ENCODE measurements around the gene FAM120B.
"Not testable (repeated sequence)": the region's sequence is repeated elsewhere in the genome, so short reads cannot be mapped to it uniquely, and the experiment has no call there.

The FAM120B gene

DNA sequence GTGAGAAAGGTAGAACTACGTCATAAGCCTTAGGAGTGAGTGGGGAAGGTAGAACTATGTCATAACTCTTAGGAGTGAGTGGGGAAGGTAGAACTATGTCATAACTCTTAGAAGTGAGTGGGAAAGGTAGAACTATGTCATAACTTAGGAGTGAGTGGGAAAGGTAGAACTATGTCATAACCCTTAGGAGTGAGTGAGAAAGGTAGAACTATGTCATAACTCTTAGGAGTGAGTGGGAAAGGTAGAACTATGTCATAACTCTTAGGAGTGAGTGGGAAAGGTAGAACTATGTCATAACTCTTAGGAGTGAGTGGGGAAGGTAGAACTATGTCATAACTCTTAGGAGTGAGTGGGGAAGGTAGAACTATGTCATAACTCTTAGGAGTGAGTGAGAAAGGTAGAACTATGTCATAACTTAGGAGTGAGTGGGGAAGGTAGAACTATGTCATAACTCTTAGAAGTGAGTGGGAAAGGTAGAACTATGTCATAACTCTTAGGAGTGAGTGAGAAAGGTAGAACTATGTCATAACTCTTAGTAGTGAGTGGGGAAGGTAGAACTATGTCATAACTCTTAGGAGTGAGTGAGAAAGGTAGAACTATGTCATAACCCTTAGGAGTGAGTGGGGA, 92.3 kb downstream of the FAM120B start:
- DNase-seq: not testable (repeated sequence)

DNA sequence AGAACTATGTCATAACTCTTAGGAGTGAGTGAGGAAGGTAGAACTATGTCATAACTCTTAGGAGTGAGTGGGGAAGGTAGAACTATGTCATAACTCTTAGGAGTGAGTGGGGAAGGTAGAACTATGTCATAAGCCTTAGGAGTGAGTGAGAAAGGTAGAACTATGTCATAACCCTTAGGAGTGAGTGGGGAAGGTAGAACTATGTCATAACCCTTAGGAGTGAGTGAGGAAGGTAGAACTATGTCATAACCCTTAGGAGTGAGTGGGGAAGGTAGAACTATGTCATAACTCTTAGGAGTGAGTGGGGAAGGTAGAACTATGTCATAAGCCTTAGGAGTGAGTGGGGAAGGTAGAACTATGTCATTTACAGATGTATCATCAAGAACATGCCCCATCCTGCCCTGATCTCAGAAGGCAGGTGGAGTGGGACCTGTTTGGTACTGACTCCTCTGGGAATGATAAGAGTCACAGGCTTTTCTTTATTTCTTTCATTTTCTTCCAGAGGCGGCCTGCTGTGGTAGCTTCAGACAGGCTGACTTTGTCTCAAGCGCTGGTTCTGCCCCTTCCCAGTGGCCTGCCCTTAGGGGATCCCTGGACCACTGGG, 93.5 kb downstream of the FAM120B start:
- not testable (repeated sequence) for DNase-seq

DNA sequence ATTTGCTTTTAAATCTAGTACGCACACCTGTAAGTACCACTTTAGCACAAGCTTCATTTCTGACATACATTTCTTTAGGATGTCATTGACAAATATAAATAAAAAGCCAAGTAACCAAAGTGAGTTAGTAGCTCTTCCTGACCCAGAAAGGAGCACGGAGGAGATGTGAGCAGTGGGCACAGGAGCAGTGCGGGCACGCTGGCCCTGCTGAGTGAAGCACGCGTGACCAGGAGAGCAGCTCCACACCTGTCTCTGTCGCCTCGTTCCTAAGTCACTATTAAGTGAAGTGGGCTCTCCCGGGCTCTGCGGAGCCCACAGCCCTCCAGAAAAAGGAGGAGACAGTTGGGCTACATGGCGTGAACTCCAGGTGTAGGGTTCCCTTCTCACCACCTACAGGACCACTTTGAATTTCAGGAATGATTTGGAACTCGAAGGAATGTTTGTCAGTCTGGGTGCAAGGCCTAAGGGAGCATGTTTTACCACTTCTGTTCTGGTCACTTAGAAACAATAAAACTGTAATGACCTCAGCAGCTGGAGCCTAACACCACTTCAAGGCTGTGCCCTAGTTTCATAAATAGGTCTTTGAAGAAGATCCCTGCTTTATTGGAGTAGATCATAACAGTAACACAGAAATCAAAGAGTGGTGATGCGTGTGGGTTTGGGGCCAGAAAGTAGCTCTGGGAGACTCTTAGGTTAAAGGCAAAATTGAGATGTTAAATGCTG, 95.9 kb downstream of the FAM120B start:
- no peak for DNase-seq

DNA sequence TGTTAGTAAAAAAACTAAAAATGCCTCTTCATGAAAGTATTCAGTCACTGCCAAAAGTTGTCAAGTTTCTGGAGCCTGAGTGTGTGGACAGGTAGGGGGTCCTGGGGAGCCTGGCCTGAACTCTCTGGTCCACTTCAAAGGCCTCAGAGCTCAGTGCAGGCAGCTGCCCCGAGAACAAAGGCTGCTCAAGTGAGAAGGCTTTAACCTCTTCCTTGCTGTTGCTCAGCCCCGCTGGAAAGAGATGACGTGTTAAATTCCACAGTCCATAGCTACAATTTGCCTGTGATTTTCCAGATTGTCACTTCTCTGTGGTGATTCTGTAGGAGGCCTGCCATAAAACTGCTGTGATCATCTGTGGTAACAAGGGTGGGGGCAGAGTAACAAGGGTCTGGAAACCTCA, 96.9 kb downstream of the FAM120B start:
- no peak for DNase-seq

DNA sequence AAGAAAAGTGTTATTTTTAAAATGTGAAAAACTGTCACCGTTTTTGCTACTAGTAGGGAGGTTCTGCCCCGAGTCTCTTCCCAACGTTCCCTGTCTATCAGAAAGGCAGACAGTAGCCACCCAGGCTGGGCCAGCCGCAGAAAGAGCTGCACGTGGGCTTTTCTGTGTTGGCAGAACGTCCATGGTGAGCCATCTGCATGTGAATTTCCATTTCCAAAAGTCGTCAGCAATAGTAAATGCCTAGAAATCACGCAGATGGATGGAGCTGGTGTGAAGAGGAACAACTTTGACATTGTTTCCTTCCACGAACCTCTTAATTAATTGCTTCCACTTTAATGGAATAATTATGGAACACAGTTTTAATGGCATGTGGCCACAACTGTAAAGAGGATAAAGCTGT, 97.5 kb downstream of the FAM120B start:
- no peak for DNase-seq

DNA sequence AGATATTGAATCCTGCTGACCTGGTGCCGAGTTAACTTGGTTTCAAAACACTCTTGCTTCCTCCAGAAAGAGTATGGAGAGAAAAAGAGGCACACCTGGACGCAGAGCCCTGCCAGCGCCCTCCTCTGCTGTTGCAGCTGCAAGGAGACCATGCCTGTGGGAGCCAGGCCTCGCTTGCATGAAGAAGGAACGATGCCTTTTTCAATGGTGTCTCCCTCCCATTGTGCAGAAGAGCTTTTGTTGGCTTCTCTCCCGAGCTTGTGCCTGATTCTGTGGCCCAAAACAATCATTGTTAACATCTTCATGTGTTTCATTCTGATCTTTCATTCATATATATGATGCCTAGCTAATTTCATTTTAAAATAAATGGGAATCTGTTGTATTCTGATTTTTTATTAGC, 98.1 kb downstream of the FAM120B start:
- no peak for DNase-seq

DNA sequence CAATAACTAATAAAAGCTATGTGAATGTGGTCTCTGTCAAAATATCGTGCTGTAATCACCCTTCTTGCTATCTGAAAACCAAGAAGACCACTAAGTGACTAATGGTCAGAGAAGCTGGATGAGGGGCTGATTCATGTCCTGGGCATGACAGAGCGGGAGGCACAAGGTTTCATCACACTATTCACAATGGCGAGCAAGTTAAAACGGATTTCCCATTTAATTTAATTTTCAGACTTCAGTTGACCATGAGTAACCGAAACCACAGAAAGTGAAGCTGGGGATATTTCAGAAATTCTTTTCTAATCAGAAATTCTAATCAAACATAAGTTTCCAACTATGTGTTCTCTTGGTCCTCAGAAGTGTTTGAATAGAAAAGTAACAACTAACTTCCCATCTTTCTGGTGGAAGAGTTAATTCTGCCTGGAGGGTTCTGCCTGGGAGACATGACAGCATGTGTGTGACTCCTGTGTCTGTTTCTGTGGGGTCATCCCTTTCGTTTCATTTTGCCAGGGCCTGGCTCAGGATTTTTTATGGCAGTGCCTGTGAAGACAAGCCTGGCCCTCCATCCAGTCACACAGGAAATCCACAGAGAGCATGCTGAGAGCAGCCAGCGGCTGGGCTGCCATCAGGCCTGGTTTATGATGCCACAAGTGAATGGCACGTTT, 98.9 kb downstream of the FAM120B start:
- DNase-seq: no peak

DNA sequence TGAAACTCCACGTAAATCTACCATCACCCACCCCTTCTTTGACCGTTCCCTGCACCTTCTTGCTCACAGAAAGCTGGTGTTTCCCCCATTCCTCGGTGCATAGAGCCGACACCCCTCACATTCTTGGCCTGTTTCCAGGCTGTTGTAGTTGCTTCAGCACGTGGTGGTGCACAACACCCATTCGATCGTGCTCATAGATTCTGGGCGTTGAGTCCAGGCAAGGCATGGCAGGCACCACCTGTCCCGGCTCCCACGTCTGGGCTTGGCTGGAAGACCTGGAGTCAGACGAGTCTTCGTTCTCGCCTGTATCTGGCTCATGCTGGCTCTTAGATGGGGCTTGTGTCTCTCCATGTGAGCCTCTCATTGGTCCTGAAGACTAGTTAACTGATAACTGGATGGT, 100.6 kb downstream of the FAM120B start:
- no peak for DNase-seq

DNA sequence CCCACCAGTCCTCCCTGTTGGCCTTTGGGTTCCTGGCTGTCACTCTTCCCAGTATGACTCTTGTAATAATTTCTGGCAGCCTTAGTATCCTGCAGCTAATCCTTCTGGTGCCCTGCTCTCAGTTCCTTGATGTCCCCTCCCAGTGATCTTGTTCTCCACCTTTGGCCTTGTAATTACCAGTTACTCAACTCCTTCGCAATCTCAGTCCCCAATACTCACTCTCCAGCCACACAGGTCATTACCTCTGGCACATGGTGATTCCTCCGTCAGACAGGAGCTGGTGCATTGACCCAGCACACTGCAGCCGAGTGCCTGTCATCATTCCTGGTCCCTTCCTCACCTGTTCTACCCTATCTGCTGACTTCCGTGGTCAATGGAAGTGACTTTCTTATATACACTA, 101.4 kb downstream of the FAM120B start:
- no peak for DNase-seq

DNA sequence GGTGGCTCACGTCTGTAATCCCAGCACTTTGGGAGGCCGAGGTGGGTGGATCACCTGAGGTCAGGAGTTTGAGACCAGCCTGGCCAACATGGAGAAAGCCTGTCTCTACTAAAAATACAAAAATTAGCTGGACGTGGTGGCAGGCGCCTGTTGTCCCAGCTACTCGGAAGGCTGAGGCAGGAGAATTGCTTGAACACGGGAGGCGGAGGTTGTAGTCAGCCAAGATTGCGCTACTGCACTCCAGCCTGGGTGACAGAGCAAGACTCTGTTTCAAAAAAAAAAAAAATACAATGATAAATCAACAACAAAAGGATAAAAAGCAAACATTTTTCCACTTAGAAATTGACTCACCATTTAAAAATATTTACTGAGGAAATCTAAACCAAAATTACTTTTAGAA, 103.2 kb downstream of the FAM120B start:
- DNase-seq: not testable (repeated sequence)

DNA sequence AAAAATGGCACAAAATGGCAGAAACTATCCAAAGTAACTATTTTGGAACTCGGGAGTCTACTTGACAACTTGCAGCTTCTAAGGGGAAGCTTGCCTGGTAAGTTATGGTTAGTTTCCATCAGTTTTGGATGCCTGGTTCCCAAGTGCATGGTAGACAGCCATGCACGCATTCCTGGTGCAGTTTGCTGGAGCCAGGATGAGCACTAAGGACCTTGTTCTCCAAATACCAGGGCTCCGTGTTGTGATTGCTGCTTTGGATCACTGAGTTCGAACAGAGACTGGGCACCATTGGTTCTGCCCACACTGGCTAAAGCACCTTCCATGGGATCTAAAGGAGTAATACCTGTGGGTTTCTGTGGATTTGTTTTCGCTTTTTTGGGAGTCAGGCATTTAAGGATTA, 103.7 kb downstream of the FAM120B start:
- no peak for DNase-seq

DNA sequence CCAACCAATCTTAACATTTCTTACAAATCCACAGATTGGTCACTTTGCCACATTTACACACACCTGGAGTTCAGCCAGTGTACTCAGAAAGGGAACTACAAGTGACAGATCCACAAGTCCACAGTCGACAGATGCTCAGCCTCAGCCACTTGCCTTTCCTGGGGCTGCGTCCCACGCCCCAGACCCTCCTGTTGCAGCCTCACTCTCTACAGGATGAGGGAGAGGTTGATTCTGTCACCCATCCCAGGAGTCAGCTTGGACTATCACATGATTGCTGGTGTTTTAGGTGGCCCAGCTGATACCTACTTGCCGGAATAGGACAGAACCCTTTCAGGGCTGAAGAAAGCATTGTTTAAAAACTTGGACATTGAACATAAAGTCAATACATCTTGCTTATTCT, 108.8 kb downstream of the FAM120B start:
- DNase-seq: no peak

DNA sequence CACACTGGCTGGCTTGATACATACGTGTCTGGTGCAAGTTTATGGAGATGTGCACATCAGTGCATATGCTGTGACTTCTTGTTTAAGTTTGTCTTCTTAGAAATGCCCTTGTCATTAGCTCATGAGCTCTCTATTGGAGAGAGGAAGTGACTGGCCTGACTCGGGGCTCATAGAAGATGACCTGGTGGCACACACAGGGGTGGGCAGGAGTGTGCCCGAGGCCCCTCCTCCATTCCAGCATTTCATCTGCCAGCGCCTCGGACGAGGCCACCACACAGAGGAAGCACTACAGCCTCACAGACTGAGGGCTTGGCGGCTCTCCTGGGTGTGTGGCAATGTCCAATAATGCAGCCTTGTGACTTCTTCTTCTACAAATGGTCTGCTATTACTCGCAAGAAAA, 109.7 kb downstream of the FAM120B start:
- DNase-seq: no peak

DNA sequence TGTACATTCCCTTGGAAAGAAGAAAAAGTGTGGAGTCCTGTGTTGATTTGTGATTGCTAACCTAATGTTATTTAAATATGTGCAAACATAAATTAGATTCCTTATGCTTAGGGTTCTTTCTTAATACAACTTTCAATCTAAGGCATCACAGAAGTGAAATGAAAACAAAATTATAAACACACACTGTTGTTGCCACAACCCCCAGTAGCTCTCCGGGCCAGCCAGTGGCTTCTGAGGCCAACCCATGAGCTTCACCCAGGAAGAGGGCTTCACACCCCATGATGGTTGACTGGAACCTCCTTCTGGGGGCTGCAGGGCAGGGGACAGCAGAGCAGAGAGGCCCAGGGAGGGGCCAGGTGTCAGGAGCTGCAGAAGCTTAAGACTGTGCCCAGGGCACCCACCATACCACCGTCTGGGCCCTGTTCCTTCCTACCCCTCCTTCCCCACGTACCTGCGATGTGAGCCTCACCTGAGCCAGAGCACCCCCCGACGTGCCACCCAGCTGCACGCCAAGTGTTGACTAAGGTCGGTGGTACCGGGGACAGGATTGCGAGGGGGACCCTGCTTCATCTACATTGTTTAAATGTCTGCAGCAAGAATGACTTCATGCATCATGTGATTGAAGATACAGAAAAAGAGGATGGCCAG, 110.5 kb downstream of the FAM120B start:
- no peak for DNase-seq

DNA sequence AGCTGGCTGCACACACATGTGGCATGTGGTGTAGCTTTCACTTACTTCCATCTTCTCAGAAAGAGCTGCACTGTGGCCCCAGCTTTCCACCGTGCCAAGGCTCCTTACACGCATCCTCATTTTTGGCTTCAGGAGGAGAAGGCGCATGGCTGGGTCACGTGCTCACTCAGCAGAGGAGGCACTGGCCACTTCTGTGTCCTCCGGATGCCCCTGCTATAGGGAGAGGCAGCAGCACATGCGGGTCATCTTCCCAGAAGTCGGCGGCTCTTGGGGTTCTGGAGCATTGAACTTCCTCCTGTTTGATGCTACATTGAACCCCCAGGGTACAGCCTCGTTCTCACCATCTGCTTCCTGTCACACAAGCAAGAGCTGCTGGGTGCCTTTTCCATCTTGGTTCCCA, 111.3 kb downstream of the FAM120B start:
- no peak for DNase-seq

DNA sequence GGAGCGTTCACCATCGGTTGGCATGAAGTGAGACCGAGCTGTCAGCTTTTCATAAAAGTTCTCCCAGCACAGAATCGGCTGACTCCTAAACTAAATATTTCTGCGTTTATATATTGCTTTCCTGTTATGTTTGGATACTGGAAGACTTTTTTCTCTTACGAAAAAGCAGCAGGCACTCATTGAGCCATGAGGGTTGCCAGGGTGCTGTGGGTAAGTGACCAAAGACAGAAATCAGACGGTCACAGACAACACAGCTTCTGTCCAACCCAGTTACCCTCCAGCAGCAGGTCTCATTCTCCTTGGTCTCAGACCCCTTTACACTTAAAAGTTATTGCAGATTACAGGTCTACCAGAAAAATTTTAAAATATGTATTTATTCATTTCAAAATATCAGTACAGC, 113.7 kb downstream of the FAM120B start:
- no peak for DNase-seq

DNA sequence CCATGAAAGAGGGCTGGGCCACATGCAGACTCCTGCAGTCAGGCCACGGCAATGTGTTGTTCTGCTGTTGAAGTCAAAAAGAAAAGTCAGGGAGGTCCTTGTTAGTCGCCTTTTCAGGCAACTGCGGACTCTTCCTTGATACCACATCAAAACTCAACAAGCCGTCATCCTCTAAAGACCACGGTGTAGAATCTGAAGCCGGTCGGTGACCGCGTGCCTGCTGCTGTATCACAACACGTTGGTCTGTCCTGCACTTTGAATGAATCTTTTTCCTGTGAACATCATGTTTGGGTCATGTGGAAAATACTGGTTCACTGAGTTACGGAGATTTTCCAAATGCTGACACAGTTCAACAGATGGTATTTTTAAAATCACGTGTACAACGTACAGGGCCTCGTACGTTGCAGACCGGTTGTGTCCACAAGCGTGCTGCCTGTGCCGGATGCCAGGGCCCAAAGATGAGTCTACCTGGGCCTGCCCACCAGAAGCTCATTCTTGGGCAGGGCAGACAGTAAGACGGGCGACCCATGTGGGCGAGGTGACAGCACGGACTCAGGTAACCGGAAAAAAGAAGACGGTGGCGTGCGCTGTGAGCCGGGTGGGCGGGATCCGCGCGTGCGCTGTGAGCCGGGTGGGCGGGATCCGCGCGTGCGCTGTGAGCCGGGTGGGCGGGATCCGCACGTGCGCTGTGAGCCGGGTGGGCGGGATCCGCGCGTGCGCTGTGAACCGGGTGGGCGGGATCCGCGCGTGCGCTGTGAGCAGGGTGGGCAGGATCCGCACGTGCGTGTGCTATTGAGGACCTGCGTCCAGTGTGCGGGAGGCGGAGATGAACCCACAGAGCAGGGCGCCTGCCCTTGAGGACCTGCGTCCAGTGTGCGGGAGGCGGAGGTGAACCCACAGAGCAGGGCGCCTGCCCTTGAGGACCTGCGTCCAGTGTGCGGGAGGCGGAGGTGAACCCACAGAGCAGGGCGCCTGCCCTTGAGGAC, 114.5 kb downstream of the FAM120B start:
- no peak for DNase-seq

DNA sequence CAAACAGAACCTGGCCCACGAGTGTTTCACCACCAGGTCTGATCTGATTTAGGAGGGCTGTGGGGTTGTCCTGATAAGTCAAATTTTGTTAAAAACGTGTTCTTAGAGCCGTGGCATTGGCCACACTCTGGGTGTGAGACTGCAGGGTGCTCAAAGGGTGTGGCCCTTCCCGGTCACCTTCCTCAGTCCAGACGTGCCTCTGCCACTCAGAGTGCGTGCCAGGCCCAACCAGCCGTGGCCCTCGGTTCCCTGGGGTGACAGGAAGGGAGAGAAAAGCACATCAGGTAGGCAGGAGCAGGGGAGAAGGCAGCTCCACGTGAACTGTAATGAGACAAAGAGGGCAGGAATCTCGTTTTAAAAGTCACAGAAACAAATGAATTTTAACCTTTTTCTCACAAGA, 115.4 kb downstream of the FAM120B start:
- no peak for DNase-seq

DNA sequence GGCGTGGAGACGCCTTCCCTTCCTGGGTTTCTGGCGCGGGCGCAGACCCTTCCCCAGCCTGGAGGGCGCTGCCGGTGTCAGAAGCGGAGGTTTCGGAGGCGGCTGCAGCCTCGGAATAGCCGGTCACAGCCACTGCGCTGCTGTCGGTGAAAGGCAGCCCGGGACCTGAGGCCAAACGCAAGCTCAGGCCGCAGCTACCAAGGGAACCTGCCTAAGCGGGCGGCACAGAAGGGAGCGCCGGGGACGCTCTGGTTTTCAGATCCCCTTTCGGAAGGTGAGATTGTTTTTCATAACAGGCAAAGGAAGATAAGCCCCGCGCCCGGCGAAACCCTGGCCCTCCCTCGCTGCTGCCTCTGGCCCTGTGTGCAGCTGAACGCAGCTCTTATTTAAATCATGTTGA, 116.5 kb downstream of the FAM120B start:
- no peak for DNase-seq

DNA sequence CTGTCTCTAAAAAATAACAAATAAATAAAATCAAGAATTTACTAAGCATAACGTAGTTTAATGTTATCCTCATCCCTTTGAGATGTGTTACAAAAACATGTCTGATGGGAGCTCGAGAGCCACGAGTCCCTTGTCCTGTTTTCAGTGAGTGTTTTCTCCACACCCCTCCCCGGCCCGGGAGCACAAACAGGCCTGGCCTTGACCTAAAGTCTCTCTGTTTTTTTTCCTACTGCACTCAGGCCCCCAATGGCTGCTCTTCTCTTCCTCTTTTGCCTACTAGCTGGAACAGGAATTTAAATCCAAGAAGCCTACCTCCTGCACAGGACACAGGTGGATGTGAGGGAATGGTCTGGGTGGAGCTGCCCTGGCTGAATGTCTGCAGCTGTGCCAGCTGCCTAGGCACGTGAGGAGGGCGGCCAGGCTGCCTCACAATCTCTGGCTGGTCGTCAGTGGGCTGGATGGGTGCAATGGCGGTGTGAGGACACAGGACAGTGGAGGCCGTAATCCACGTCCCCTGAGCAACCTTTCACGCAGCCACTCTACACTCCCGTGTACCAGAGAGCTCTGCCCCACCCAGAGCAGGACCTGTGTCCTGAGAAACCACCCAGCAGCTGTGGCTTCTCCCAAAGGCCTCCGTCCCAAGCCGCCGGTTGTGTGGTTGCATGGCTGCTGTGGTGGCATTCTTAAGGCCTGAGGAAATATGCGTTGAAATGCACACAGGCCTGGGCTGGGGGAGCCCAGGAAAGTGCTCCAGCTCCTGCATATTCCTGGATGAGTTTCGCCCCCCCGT, 117.5 kb downstream of the FAM120B start:
- no peak for DNase-seq

DNA sequence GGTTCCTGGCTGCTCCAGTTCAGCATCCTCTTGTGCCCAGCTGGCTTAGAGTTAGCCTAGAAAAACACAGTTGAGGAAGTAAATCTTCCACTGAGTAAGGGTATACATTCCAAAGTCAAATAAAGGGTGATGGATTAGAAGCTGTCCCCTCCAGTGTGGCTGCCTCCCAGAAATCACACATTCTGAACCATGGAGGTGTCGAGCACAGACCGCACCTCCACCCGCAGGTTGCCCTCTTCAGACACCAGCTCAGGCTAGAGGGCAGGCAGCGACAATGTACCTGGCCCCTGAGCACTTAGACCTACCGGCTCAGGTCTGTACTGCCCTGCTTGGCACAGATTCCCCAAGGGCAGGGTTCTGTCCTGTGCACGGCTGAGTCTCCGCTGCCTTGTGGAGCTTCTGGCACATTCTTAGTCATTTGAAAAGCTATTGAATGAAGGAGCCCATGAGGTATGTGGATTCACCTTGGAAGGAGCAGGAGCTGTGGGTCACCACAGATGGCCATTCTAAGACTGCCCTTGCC, 118.1 kb downstream of the FAM120B start:
- no peak for DNase-seq

All from GOT3 (cell line).